Fibroblast of peridontal ligament (primary cell): ENCODE results near the gene C16orf96.

Experiments
- DNase-seq: peaks from one replicate; pipeline ENCODE4 v3.0.0-alpha.2; 2010; ENCODE audit errors: extremely low read depth

The C16orf96 gene

GRCh38 chr16:4525069-4525468, 31.1 kb upstream of the C16orf96 start:
- DNase-seq = no peak

GRCh38 chr16:4525634-4526277, 30.4 kb upstream of the C16orf96 start:
- DNase-seq = no peak

- DNase-seq = peak; percentile 53
Observed at GRCh38 chr16:4529085-4530060, 26.8 kb upstream of the C16orf96 start.

GRCh38 chr16:4531811-4532210, 24.3 kb upstream of the C16orf96 start:
- DNase-seq = no peak

- no peak for DNase-seq
Observed at GRCh38 chr16:4532238-4532637, 23.9 kb upstream of the C16orf96 start.

GRCh38 chr16:4533490-4533889, 22.6 kb upstream of the C16orf96 start:
- DNase-seq = no peak

GRCh38 chr16:4534151-4534790, 21.9 kb upstream of the C16orf96 start:
- DNase-seq = no peak

GRCh38 chr16:4535627-4536108, 20.5 kb upstream of the C16orf96 start:
- DNase-seq = no peak

- DNase-seq = peak; percentile 14
Observed at GRCh38 chr16:4536391-4537106, 19.6 kb upstream of the C16orf96 start.

- no peak for DNase-seq
Observed at GRCh38 chr16:4537376-4538343, 18.5 kb upstream of the C16orf96 start.

GRCh38 chr16:4538350-4539235, 17.5 kb upstream of the C16orf96 start, which contains the start of gene CDIP1:
Gene CDIP1 (minus strand): TSS chr16:4538773. CDS start chr16:4514130, 24,643 bp downstream.
- DNase-seq = peak; percentile 95

- no peak for DNase-seq
Observed at GRCh38 chr16:4539716-4540284, 16.3 kb upstream of the C16orf96 start.

- no peak for DNase-seq
Observed at GRCh38 chr16:4544473-4544872, 11.7 kb upstream of the C16orf96 start.

GRCh38 chr16:4548124-4548523, 8.0 kb upstream of the C16orf96 start:
- DNase-seq = no peak

- DNase-seq = peak; percentile 2
Observed at GRCh38 chr16:4550591-4550990, 5.5 kb upstream of the C16orf96 start.

- DNase-seq = no peak
Observed at GRCh38 chr16:4552541-4552940, 3.6 kb upstream of the C16orf96 start.

GRCh38 chr16:4556580-4556979, 440 bp downstream of the C16orf96 start:
- DNase-seq = no peak

GRCh38 chr16:4557973-4558372, 1.8 kb downstream of the C16orf96 start:
- no peak for DNase-seq

- DNase-seq = peak; percentile 5
Observed at GRCh38 chr16:4561596-4561995, 5.5 kb downstream of the C16orf96 start.
